PC-3 (cell line): ENCODE measurements around the gene POLR1A. TPM values are rescaled to one million over a fixed set of nuclear protein-coding genes. Genes with fewer than 3 reads are reported as not detected.

ENCODE experiments used
- ATAC-seq: fragments of 200-7000 bp; cut with Tn5 transposase; 2 replicates; pipeline ENCODE4 v1.9.1; 2020; ENCODE audit warnings: mild to moderate bottlenecking, moderate library complexity
- BruUV-seq: library from RNA; stranded (reverse); fragments of 400-500 nt; replicated peaks from 2 replicates; lab custom pipeline; 2021; lab: Mats Ljungman, UMichigan
- CTCF ChIA-PET: fragments of 300-600 bp; sonication (Branson Sonifier 250); formaldehyde crosslinking; loops from one replicate; lab custom pipeline; 2022; ENCODE audit warnings: antibody characterized with exemption; lab: Charles Lee
- POLR2A ChIA-PET: fragments of 300-600 bp; sonication (Branson Sonifier 250); formaldehyde crosslinking; loops from one replicate; lab custom pipeline; 2022; ENCODE audit warnings: antibody characterized with exemption; ENCODE audit not compliant: unreplicated experiment; lab: Charles Lee
- DNase-seq: peaks from one replicate; pipeline ENCODE4 v3.0.0-alpha.2; 2015
- H2AFZ ChIP-seq: fragments of 300-600 bp; sonication (generic); 2 replicates; pipeline ENCODE4 v1.6.0; 2016; ENCODE audit warnings: antibody characterized with exemption, low read length
- H3F3A ChIP-seq: fragments of 300-600 bp; sonication (generic); one replicate; pipeline ENCODE4 v1.6.0; 2017; ENCODE audit warnings: antibody characterized with exemption, low read length, control low read depth, mild to moderate bottlenecking; ENCODE audit not compliant: unreplicated experiment
- H3K27ac ChIP-seq: fragments of 300-600 bp; sonication (generic); 2 replicates; pipeline ENCODE4 v1.5.1; 2016; ENCODE audit warnings: mild to moderate bottlenecking, low read length
- H3K27me3 ChIP-seq: fragments of 300-600 bp; sonication (generic); 2 replicates; pipeline ENCODE4 v1.6.1; 2016; ENCODE audit warnings: low read length, mixed read lengths
- H3K36me3 ChIP-seq: fragments of 300-600 bp; sonication (generic); 2 replicates; pipeline ENCODE4 v1.6.1; 2016; ENCODE audit warnings: low read depth, mixed run types, low read length, mixed read lengths
- H3K4me1 ChIP-seq: fragments of 300-600 bp; sonication (generic); 2 replicates; pipeline ENCODE4 v1.5.1; 2016; ENCODE audit warnings: low read length; ENCODE audit not compliant: insufficient read depth
- H3K4me2 ChIP-seq: fragments of 300-600 bp; sonication (generic); 2 replicates; pipeline ENCODE4 v1.6.0; 2016; ENCODE audit warnings: low read length
- H3K4me3 ChIP-seq: fragments of 300-600 bp; sonication (generic); 2 replicates; pipeline ENCODE4 v1.5.1; 2016; ENCODE audit warnings: mild to moderate bottlenecking, low read length, mixed read lengths
- H3K79me2 ChIP-seq: fragments of 300-600 bp; sonication (generic); 2 replicates; pipeline ENCODE4 v1.6.1; 2017; ENCODE audit warnings: low read length, mixed read lengths
- H3K9ac ChIP-seq: fragments of 300-600 bp; sonication (generic); 2 replicates; pipeline ENCODE4 v1.6.0; 2016; ENCODE audit warnings: mild to moderate bottlenecking, low read length
- H3K9me2 ChIP-seq: fragments of 300-600 bp; sonication (generic); replicated peaks from 2 replicates; pipeline ENCODE4 v1.6.1; 2016; ENCODE audit warnings: mixed run types, low read length, mixed read lengths
- H3K9me3 ChIP-seq: fragments of 300-600 bp; sonication (generic); 2 replicates; pipeline ENCODE4 v1.6.1; 2016; ENCODE audit warnings: low read length, mixed read lengths
- H4K20me1 ChIP-seq: fragments of 300-600 bp; sonication (generic); 2 replicates; pipeline ENCODE4 v1.6.1; 2016; ENCODE audit warnings: low read length, mixed read lengths
- CTCF ChIP-seq: fragments of 300-600 bp; sonication (generic); conservative IDR thresholded peaks from 2 replicates; pipeline ENCODE4 v1.5.1; 2017; ENCODE audit warnings: antibody characterized with exemption, low read depth, mild to moderate bottlenecking, low read length
- EZH2 ChIP-seq: fragments of 300-600 bp; sonication (generic); IDR thresholded peaks from one replicate; pipeline ENCODE4 v1.6.1; 2017; ENCODE audit warnings: antibody characterized with exemption, mild to moderate bottlenecking, low read length; ENCODE audit not compliant: unreplicated experiment
- EZH2phosphoT487 ChIP-seq: fragments of 300-600 bp; sonication (generic); IDR thresholded peaks from 2 replicates; pipeline ENCODE4 v1.6.1; 2018; ENCODE audit warnings: mild to moderate bottlenecking, antibody characterized with exemption, low read length, borderline replicate concordance
- intact Hi-C: fragments of 100-400 bp; cut with micrococcal nuclease; formaldehyde crosslinking; loops from 2 replicates; pipeline ENCODE4 v1.9.0; 2023
- total RNA-seq: library from RNA; depleted of rRNA; stranded (reverse); fragments of >200 nt; gene quantifications from 2 replicates; pipeline ENCODE4 v1.2.3, GENCODE V29; 2014

Gene POLR1A
- total RNA-seq, 1 experiment from 2014 or later = 25.1 TPM

GRCh38 chr2:86044614-86045013 lies 61.1 kb downstream of the POLR1A start:
- Histone ChIP-seq H2AFZ (no peak overlapping the region), H3K27me3 (no peaks in the 10 kb centered on the region), H3K4me3 (no peak overlapping the region), H3K9me3 (no peaks in the 10 kb centered on the region), H3K4me2 (no peak overlapping the region), H3K4me1 (no peaks in the 10 kb centered on the region), H3K9ac (no peak overlapping the region), H3K36me3 (peaks cover 80% of the 10 kb centered on the region), H3K9me2 (no peaks in the 10 kb centered on the region), H3K27ac (no peak overlapping the region), H4K20me1 (no peaks in the 10 kb centered on the region), H3F3A (no peaks in the 10 kb centered on the region), H3K79me2 (no peaks in the 10 kb centered on the region)
- ChIA-PET CTCF (no interaction called here), POLR2A (no interaction called here)
- TF ChIP-seq EZH2 (no peak), EZH2phosphoT487 (no peak), CTCF (no peak)
- no TSS peak for BruUV-seq
- intact Hi-C loops = no loop called here
- ATAC-seq (no peak), DNase-seq (no peak)

GRCh38 chr2:86044045-86044444 lies 61.6 kb downstream of the POLR1A start:
- Histone ChIP-seq H3K4me1 (no peaks in the 10 kb centered on the region), H4K20me1 (no peaks in the 10 kb centered on the region), H3K9me2 (no peaks in the 10 kb centered on the region), H3K9me3 (no peaks in the 10 kb centered on the region), H3K27ac (no peak overlapping the region), H3K36me3 (peaks cover 80% of the 10 kb centered on the region), H2AFZ (no peak overlapping the region), H3K4me2 (no peak overlapping the region), H3K9ac (no peak overlapping the region), H3K27me3 (no peaks in the 10 kb centered on the region), H3F3A (no peaks in the 10 kb centered on the region), H3K79me2 (no peaks in the 10 kb centered on the region), H3K4me3 (no peak overlapping the region)
- ATAC-seq (no peak), DNase-seq (no peak)
- ChIA-PET POLR2A (no interaction called here), CTCF (no interaction called here)
- no TSS peak for BruUV-seq
- intact Hi-C loops = no loop called here
- TF ChIP-seq EZH2phosphoT487 (no peak), EZH2 (no peak), CTCF (no peak)

GRCh38 chr2:86042256-86043168 lies 63.2 kb downstream of the POLR1A start:
- no peak overlapping the region for H3K27ac ChIP-seq
- ChIA-PET CTCF (no interaction called here), POLR2A (no interaction called here)
- no peaks in the 10 kb centered on the region for H3K79me2 ChIP-seq
- H3F3A ChIP-seq = no peaks in the 10 kb centered on the region
- no TSS peak for BruUV-seq
- no peak overlapping the region for H3K9ac ChIP-seq
- ATAC-seq (no peak), DNase-seq (no peak)
- no peak for TF ChIP-seq EZH2
- TF ChIP-seq EZH2phosphoT487 = no peak
- no peak for TF ChIP-seq CTCF
- no peaks in the 10 kb centered on the region for H3K9me2 ChIP-seq
- H4K20me1 ChIP-seq = no peaks in the 10 kb centered on the region
- no peak overlapping the region for H3K4me2 ChIP-seq
- peaks cover 81% of the 10 kb centered on the region for H3K36me3 ChIP-seq
- no peak overlapping the region for H3K4me3 ChIP-seq
- no peaks in the 10 kb centered on the region for H3K9me3 ChIP-seq
- H3K4me1 ChIP-seq = no peaks in the 10 kb centered on the region
- H2AFZ ChIP-seq = no peak overlapping the region
- intact Hi-C loops = no loop called here
- H3K27me3 ChIP-seq = no peaks in the 10 kb centered on the region
